ENCODE results near the gene STARD6. TPM values are rescaled to one million over a fixed set of nuclear protein-coding genes. Genes with fewer than 3 reads are reported as not detected.

STARD6 gene, protein sequence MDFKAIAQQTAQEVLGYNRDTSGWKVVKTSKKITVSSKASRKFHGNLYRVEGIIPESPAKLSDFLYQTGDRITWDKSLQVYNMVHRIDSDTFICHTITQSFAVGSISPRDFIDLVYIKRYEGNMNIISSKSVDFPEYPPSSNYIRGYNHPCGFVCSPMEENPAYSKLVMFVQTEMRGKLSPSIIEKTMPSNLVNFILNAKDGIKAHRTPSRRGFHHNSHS
- not detected in 2 replicates for total RNA-seq

GRCh38 chr18:54357660-54358494, at the start of gene STARD6, which contains the start of gene C18orf54:
STARD6 (minus strand) TSS chr18:54357858; CDS start chr18:54354573, 3,285 bp downstream.
C18orf54 (plus strand) TSS chr18:54357906; CDS start chr18:54360573, 2,667 bp downstream.

Other genes with a start within 250 kb of the STARD6 start
- gene MBD2, start 133.2 kb downstream of the STARD6 start, total RNA-seq = 19.7 and 29.1 TPM in 2 replicates
- gene POLI, start 88.3 kb downstream of the STARD6 start, total RNA-seq = 25.8 and 40.6 TPM in 2 replicates
- 1.7 and 6.8 TPM in 2 replicates for gene C18orf54, start within 50 bp of the STARD6 start, total RNA-seq
- not detected in 2 replicates for gene DYNAP, start 233.4 kb upstream of the STARD6 start, total RNA-seq